IMR-90 (cell line): Measurements from ENCODE around the gene ADAMTS16. TPM values are rescaled to one million over a fixed set of nuclear protein-coding genes. Genes with fewer than 3 reads are reported as not detected.

ENCODE experiments used
- ATAC-seq: fragments of 200-7000 bp; cut with Tn5 transposase; 2 replicates; pipeline ENCODE4 v1.9.1; 2020; ENCODE audit warnings: low read depth, mild to moderate bottlenecking, moderate library complexity
- BruUV-seq: library from RNA; stranded (reverse); fragments of 400-500 nt; replicated peaks from 2 replicates; lab custom pipeline; 2021; lab: Mats Ljungman, UMichigan
- CTCF ChIA-PET: fragments of 300-600 bp; formaldehyde crosslinking; extraction: SDS; loops from one replicate; lab custom pipeline; 2021; ENCODE audit warnings: antibody characterized with exemption; lab: Yijun Ruan, JAX
- POLR2A ChIA-PET: fragments of 300-600 bp; sonication (Branson Sonifier 250); formaldehyde crosslinking; loops from one replicate; lab custom pipeline; 2022; ENCODE audit warnings: antibody characterized with exemption; ENCODE audit not compliant: unreplicated experiment; lab: Charles Lee
- DNase-seq: peaks from one replicate; pipeline ENCODE4 v3.0.0; 2013
- H2AFZ ChIP-seq: replicated peaks from 2 replicates; pipeline ENCODE3; 2013; ENCODE audit warnings: low read length, mild to moderate bottlenecking; ENCODE audit not compliant: poor library complexity
- H2AK5ac ChIP-seq: 2 replicates; pipeline ENCODE4 v1.6.1; 2013; ENCODE audit warnings: low read depth, low read length, inconsistent platforms
- H2AK9ac ChIP-seq: replicated peaks from 2 replicates; pipeline ENCODE3; 2013; ENCODE audit warnings: mild to moderate bottlenecking, low read depth, low read length, moderate library complexity; ENCODE audit not compliant: poor library complexity
- H2BK120ac ChIP-seq: 2 replicates; pipeline ENCODE4 v1.6.1; 2013; ENCODE audit warnings: low read depth, low read length, inconsistent platforms
- H2BK15ac ChIP-seq: 3 replicates; pipeline ENCODE4 v1.6.1; 2013; ENCODE audit warnings: low read depth, low read length, inconsistent platforms
- H2BK20ac ChIP-seq: 2 replicates; pipeline ENCODE4 v1.6.1; 2013; ENCODE audit warnings: low read depth, mild to moderate bottlenecking, inconsistent platforms, low read length, moderate library complexity
- H2BK5ac ChIP-seq: 2 replicates; pipeline ENCODE4 v1.6.1; 2013; ENCODE audit warnings: mild to moderate bottlenecking, low read depth, low read length, inconsistent platforms; ENCODE audit not compliant: poor library complexity, severe bottlenecking
- H3K14ac ChIP-seq: replicated peaks from 2 replicates; pipeline ENCODE4 v1.6.1; 2013; ENCODE audit warnings: low read depth, low read length, inconsistent platforms
- H3K18ac ChIP-seq: 2 replicates; pipeline ENCODE4 v1.6.1; 2013; ENCODE audit warnings: low read depth, low read length, control low read depth
- H3K23ac ChIP-seq: 2 replicates; pipeline ENCODE4 v1.6.1; 2013; ENCODE audit warnings: low read depth, low read length, inconsistent platforms
- H3K27ac ChIP-seq: 2 replicates; pipeline ENCODE4 v1.5.1; 2013; ENCODE audit warnings: mild to moderate bottlenecking, control low read depth, low read length; ENCODE audit not compliant: insufficient read depth
- H3K27me3 ChIP-seq: 2 replicates; pipeline ENCODE4 v1.6.1; 2013; ENCODE audit warnings: low read length; ENCODE audit not compliant: control insufficient read depth, insufficient read depth
- H3K36me3 ChIP-seq: 2 replicates; pipeline ENCODE4 v1.6.1; 2013; ENCODE audit warnings: low read length, mixed read lengths; ENCODE audit not compliant: control insufficient read depth, insufficient read depth
- H3K4ac ChIP-seq: 2 replicates; pipeline ENCODE4 v1.6.1; 2013; ENCODE audit warnings: low read depth, low read length, inconsistent platforms
- H3K4me1 ChIP-seq: 2 replicates; pipeline ENCODE4 v1.6.1; 2013; ENCODE audit warnings: low read length, mixed read lengths; ENCODE audit not compliant: control insufficient read depth, insufficient read depth
- H3K4me2 ChIP-seq: 2 replicates; pipeline ENCODE4 v1.6.1; 2013; ENCODE audit warnings: low read depth, mild to moderate bottlenecking, control low read depth, low read length, moderate library complexity
- H3K4me3 ChIP-seq: 2 replicates; pipeline ENCODE4 v1.5.1; 2013; ENCODE audit warnings: low read depth, mild to moderate bottlenecking, control low read depth, low read length, moderate library complexity; ENCODE audit not compliant: insufficient read depth
- H3K56ac ChIP-seq: 2 replicates; pipeline ENCODE4 v1.6.1; 2013; ENCODE audit warnings: low read length, inconsistent platforms; ENCODE audit not compliant: insufficient read depth; ENCODE audit errors: extremely low read depth
- H3K79me1 ChIP-seq, 2 experiments: 2 replicates each; pipeline ENCODE4 v1.6.1; 2013; ENCODE audit warnings: low read length in 2 of 2, inconsistent platforms in 1 of 2, low read depth in 1 of 2
- H3K9ac ChIP-seq: 2 replicates; pipeline ENCODE4 v1.6.1; 2013; ENCODE audit warnings: low read depth, low read length, control low read depth
- H3K9me1 ChIP-seq: 2 replicates; pipeline ENCODE4 v1.6.1; 2013; ENCODE audit warnings: low read length, inconsistent platforms; ENCODE audit not compliant: insufficient read depth
- H3K9me3 ChIP-seq: 2 replicates; pipeline ENCODE4 v1.6.1; 2013; ENCODE audit warnings: low read length; ENCODE audit not compliant: control insufficient read depth, insufficient read depth
- H4K20me1 ChIP-seq: 2 replicates; pipeline ENCODE4 v1.6.1; 2013; ENCODE audit warnings: low read length, inconsistent platforms; ENCODE audit not compliant: insufficient read depth
- H4K5ac ChIP-seq: 2 replicates; pipeline ENCODE4 v1.6.1; 2013; ENCODE audit warnings: mild to moderate bottlenecking, low read depth, low read length, control low read depth
- H4K8ac ChIP-seq, 2 experiments: 2 replicates each; pipeline ENCODE4 v1.6.1; 2013; ENCODE audit warnings: low read depth in 2 of 2, low read length in 2 of 2, control low read depth in 1 of 2, inconsistent platforms in 1 of 2
- H4K91ac ChIP-seq: 2 replicates; pipeline ENCODE4 v1.6.1; 2013; ENCODE audit warnings: low read depth, low read length, inconsistent platforms; ENCODE audit not compliant: insufficient read depth
- BHLHE40 ChIP-seq: fragments of 150-350 bp; IDR thresholded peaks from 2 replicates; pipeline ENCODE4 v1.6.1; 2016; ENCODE audit warnings: mild to moderate bottlenecking, low read depth, low read length
- CEBPB ChIP-seq: IDR thresholded peaks from 2 replicates; pipeline ENCODE4 v1.6.1; 2012; ENCODE audit warnings: low read depth, low read length, improper control_type of control experiment
- CHD1 ChIP-seq: IDR thresholded peaks from 2 replicates; pipeline ENCODE4 v1.6.1; 2012; ENCODE audit warnings: low read depth, low read length, improper control_type of control experiment
- FOS ChIP-seq: fragments of 150-350 bp; IDR thresholded peaks from 2 replicates; pipeline ENCODE4 v1.6.1; 2016; ENCODE audit warnings: low read depth, low read length
- MAZ ChIP-seq: IDR thresholded peaks from 2 replicates; pipeline ENCODE4 v1.6.1; 2012; ENCODE audit warnings: low read depth, mild to moderate bottlenecking, low read length, improper control_type of control experiment, moderate library complexity, borderline replicate concordance
- MXI1 ChIP-seq: IDR thresholded peaks from 2 replicates; pipeline ENCODE4 v1.6.1; 2012; ENCODE audit warnings: low read depth, mild to moderate bottlenecking, low read length, moderate library complexity, borderline replicate concordance
- NFE2L2 ChIP-seq: fragments of 150-350 bp; IDR thresholded peaks from 2 replicates; pipeline ENCODE4 v1.6.1; 2016; ENCODE audit warnings: low read depth, mild to moderate bottlenecking, low read length
- POLR2A ChIP-seq: IDR thresholded peaks from 2 replicates; pipeline ENCODE4 v1.6.1; 2012; ENCODE audit warnings: mild to moderate bottlenecking, low read depth, low read length
- RAD21 ChIP-seq: IDR thresholded peaks from 2 replicates; pipeline ENCODE4 v1.6.1; 2012; ENCODE audit warnings: low read length, improper control_type of control experiment
- RCOR1 ChIP-seq: IDR thresholded peaks from 2 replicates; pipeline ENCODE4 v1.6.1; 2012; ENCODE audit warnings: mild to moderate bottlenecking, low read length, improper control_type of control experiment; ENCODE audit not compliant: insufficient replicate concordance
- SMC3 ChIP-seq: fragments of 150-350 bp; IDR thresholded peaks from 2 replicates; pipeline ENCODE4 v1.6.1; 2016; ENCODE audit warnings: low read depth, mild to moderate bottlenecking, antibody characterized with exemption, low read length, moderate library complexity
- USF2 ChIP-seq: fragments of 150-350 bp; IDR thresholded peaks from 2 replicates; pipeline ENCODE4 v1.6.1; 2017; ENCODE audit warnings: mild to moderate bottlenecking, antibody characterized with exemption, low read length, low read depth
- WGBS, 2 experiments: methylation state at CpG; one replicate each; pipeline versions ENCODE4 v1.1.5 to v1.1.7; 2013; ENCODE audit warnings: missing lambda C conversion rate in 2 of 2; ENCODE audit not compliant: insufficient read length in 1 of 2; ENCODE audit errors: extremely low coverage in 2 of 2; 5-methylcytosine and 5-hydroxymethylcytosine counted together
- dilution Hi-C: fragments of 300-500 bp; cut with HindIII; formaldehyde crosslinking; loops from one replicate; pipeline ENCODE4 v1.14.3; 2018; ENCODE audit warnings: low sequenced_read_pairs; ENCODE audit not compliant: unreplicated experiment
- in situ Hi-C: fragments of 300-500 bp; cut with MboI; formaldehyde crosslinking; loops from 3 replicates; pipeline ENCODE4 v1.14.3; 2019; ENCODE audit warnings: low sequenced_read_pairs, inconsistent platforms, mixed read lengths
- intact Hi-C: fragments of 100-400 bp; cut with micrococcal nuclease; formaldehyde crosslinking; loops from 2 replicates; pipeline ENCODE4 v1.10.0; 2022
- polyA plus RNA-seq, 3 experiments: library from polyadenylated mRNA; depleted of rRNA; stranded (reverse); fragments of >200 nt; gene quantifications; 2 replicates each; pipeline ENCODE4 v1.2.3, GENCODE V29; 2012; ENCODE audit warnings: low replicate concordance in 1 of 3
- total RNA-seq: library from RNA; depleted of rRNA; stranded (reverse); fragments of >200 nt; gene quantifications from 2 replicates; pipeline ENCODE4 v1.2.3, GENCODE V29; 2012

ADAMTS16 gene
- total and polyA plus RNA-seq, 2 of the 4 experiments (the other 2 are of a cell fraction) = 0.09 to 0.18 TPM

GRCh38 chr5:5303242-5303641, 163.1 kb downstream of the ADAMTS16 start:
- no peak overlapping the region for H2AK5ac ChIP-seq
- no TSS peak for BruUV-seq
- no peak overlapping the region for H2AK9ac ChIP-seq
- 74% methylated on average over 5 of the region's 15 CpGs; no CpG with 5 or more reads in 1 of the 2 experiments for WGBS, 2 experiments
- H3K18ac ChIP-seq = no peak overlapping the region
- H3K9ac ChIP-seq = no peak overlapping the region
- H2BK120ac ChIP-seq = no peak overlapping the region
- H3K27ac ChIP-seq = no peak overlapping the region
- H4K20me1 ChIP-seq = no peaks in the 10 kb centered on the region
- TF ChIP-seq BHLHE40 = no peak
- no peak for TF ChIP-seq CEBPB
- no peak for TF ChIP-seq USF2
- no peak for TF ChIP-seq CHD1
- no peak for TF ChIP-seq RCOR1
- no peak for TF ChIP-seq NFE2L2
- TF ChIP-seq MAZ = no peak
- TF ChIP-seq POLR2A = no peak
- TF ChIP-seq RAD21 = no peak
- TF ChIP-seq SMC3 = no peak
- no peak for TF ChIP-seq FOS
- no peak for TF ChIP-seq MXI1
- ChIA-PET CTCF (no interaction called here), POLR2A (no interaction called here)
- no peak overlapping the region for H3K23ac ChIP-seq
- H3K56ac ChIP-seq = no peak overlapping the region
- H3K4me2 ChIP-seq = no peak overlapping the region
- H3K4ac ChIP-seq = no peak overlapping the region
- H3K4me3 ChIP-seq = no peak overlapping the region
- no peak overlapping the region for H4K5ac ChIP-seq
- no peak overlapping the region for H2BK15ac ChIP-seq
- no peaks in the 10 kb centered on the region for H3K4me1 ChIP-seq
- no peaks in the 10 kb centered on the region for H3K9me1 ChIP-seq
- no peak overlapping the region for H4K91ac ChIP-seq
- H3K9me3 ChIP-seq = peaks cover 28% of the 10 kb centered on the region
- ATAC-seq (no peak), DNase-seq (no peak)
- H2BK20ac ChIP-seq = no peak overlapping the region
- H3K27me3 ChIP-seq = no peaks in the 10 kb centered on the region
- no peak overlapping the region for H2AFZ ChIP-seq
- dilution Hi-C loops = no loop called here
- H3K14ac ChIP-seq = no peak overlapping the region
- no peaks in the 10 kb centered on the region for H3K36me3 ChIP-seq
- intact Hi-C loops = no loop called here
- in situ Hi-C loops = no loop called here
- no peak overlapping the region for H2BK5ac ChIP-seq
- no peaks in the 10 kb centered on the region for H3K79me1 ChIP-seq
- H4K8ac ChIP-seq = no peak overlapping the region
